GM21619 (cell line): ENCODE results near the gene CCNY.
"Not testable (repeated sequence)": the region's sequence is repeated elsewhere in the genome, so short reads cannot be mapped to it uniquely, and the experiment has no call there.

ENCODE experiments used
- ATAC-seq: cut with Tn5 transposase; IDR thresholded peaks from one replicate; pipeline ENCODE4 v1.9.1; 2021; ENCODE audit not compliant: unreplicated experiment

The CCNY gene

DNA sequence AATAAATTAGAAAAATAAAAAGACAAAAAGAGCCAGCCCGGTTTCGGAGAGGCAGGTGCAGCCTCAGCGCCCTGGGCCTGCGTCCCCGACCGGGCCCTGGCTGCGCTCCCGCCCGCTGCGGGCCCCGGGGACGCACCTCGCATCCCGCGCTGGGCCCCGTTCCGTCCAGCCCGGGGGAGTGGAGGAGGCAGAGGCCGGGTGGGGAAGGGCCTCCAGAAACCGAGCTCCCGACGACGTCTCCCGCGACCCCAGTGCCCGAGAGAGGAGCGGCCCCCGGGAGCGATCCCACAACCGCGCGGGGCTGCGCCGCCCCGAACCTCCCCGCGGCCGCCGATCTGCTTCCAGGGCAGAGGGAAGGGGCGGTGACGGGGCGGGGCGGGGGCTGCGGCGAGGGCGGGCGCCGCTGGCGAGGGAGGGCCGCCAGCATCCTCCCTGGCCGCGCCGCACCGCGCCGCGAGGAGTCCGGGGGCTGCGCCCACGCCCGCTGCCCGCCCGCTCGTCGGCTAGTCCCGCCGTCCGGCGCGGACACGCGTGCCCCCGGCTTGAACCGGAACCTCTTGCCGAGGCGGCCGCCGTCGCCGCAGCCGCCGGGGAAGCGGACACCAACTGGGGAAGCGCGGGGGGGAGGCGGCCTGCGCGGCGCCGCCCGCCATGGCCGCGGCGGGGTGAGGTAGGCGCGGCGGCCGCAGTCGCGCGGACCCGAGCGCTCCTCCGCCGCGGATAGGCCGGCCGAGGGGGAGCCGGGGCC, at the start of gene CCNY:
Gene CCNY, plus strand, starts transcription at position 426 of the 748 bp plus-strand sequence. CDS start 545 bp downstream, outside the sequence.
- peak; percentile 62 for ATAC-seq

DNA sequence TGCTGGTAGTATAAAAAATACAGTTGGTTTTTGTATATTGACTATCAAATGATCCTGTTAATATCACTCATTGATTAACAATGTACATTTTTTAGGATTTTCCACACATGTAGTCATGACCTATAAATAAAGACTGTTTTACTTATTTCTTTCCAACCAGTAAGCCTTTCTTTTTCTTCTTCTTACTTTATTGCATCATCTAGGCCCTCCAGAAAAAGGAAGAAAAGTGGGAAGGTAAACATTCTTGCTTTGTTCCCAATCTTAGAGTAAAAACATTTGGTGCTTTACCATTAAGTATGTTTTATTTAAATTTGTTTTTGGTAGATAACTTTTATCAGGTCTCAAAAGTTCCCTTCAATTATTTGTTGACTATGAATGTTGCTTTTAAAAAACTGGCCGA, 47.1 kb upstream of the CCNY start:
- no peak for ATAC-seq

DNA sequence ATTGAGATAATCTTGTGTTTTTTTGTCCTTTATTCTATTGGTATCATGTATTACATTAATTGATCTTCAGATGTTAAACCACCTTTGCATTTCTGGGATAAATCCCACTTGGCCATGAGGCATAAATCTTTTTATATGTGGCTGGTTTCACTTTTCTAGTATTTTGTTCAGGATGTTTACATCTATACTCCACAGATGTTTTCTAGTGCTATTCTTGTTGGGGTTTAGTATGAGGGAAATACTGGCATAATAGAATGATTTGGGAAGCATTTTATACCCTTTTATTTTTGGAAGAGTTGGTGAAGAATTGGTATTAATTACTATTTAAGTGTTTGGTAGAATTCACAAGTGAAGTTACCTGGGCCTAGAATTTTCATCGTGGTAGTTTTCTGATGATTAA, 41.8 kb upstream of the CCNY start:
- ATAC-seq: no peak

DNA sequence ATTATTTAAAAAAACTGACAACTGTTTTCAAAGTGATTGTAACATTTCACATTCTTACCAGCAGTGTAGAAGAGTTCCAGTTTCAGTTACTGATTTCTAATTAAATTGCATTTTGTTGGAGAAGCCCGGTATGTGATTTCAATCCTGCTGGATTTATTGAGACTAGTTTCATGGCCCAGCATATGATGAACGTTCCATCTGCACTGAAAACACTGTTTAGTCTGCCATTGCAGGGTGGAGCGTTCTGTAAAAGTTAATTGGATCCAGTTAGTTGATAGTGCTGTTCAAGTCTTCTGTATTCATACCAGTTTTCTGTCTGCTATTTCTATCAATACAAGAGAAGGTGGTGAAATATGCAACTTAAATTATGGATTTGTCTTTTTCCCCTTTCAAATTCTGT, 37.3 kb upstream of the CCNY start:
- no peak for ATAC-seq

DNA sequence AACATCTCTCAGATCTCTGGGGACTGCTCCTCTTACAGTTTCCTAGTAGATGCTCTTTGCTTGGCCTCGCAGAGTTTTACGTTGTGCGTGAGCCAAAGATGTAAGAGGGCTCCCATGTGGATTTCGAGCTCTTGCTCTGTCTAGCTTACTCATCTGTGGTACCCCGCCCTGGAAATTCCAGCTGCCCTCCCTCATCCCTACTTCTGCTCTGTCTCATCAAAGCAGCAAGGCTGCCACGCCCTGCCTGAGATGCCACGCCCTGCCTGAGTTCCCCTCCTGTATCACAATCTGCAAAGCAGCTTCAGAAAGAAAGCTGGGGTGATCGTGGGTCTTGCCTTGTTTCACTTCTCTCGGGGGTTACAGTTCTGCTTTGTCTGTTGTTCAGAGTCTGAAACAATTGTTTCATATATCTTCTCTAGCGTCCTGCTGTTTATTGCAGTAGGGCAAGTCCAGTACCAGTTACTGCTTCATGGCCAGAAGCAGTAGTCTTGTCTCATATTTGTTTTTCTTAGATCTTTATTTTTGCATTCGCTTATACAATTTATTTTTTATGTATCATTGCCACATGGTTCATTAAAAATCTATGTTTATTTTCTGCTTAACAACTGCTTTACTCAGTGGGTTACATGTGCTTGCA, 36.1 kb upstream of the CCNY start:
- peak; percentile 92 for ATAC-seq

DNA sequence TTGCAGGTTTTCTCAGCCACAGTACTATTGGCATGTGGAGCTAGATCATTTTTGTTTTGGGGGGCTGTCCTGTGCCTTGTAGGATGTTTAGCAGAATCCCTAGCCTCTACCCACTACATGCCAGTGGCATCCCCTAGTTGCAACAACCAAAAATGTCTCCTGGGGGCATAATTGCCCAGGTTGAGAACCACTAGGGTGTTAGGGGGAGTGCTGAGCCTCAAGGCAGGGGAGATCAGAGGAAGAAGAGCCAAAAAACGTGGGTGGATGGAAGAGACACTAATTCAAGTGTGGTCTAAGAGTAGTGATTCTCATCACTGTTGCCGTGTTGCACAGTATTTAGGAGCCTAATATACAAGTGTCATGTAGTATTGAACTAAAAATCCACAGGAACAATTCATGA, 31.7 kb upstream of the CCNY start:
- ATAC-seq: no peak

DNA sequence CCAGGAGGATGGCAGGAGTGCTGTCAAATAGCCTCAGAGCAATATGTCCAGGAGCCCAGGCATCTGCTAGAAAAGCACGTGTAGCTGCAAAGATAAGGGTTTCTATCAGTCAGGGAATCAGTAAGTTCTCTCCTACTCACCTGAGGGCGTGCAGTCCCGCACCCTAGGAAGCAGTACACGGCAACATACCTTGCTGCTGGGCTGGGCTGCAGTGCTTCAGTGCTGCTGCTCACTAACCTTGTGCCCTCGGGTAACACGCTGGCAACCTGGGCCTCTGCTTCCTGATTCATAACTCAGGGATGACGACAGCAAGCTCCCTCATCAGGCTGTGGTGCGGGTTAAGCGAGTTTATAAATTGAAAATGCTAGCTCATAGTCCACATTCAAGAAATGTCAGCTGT, 29.5 kb upstream of the CCNY start:
- no peak for ATAC-seq

DNA sequence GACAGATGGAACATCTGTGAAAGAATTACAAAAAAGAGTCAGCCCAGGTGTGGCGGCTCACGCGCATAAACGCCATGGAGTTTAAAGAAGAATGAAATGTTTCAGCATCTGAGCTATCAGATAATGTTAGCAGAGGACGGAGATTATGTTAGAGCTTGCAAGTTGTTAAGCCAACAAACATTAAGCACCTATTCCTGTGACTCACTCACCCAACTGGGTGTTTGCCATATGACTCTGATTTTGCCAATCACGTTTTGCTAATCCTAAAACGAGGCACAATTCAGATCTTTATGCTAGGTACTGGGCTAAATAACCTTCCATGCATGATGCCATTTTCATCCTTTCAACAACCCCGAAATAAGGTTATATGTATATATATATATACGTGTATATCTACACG, 29.0 kb upstream of the CCNY start:
- ATAC-seq: no peak

DNA sequence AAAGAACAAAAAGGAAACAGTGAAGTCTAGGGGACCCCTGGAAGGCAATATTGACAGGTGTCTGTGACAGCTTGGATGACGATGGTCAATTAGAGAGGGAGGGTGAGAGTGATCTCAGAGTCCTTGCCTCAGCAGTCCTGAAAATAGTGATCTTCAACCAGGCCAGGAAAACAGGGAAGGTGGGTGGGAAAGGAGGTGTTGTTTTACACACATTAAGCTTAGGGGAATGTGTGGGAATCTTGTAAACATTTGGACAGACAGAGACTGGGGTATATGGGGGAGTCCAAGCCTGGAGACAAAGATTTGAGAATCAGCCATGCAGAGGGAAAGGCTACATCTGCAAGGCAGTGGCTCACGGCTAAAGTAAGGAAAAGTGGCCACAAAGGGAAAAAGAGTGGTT, 27.5 kb upstream of the CCNY start:
- ATAC-seq: no peak

DNA sequence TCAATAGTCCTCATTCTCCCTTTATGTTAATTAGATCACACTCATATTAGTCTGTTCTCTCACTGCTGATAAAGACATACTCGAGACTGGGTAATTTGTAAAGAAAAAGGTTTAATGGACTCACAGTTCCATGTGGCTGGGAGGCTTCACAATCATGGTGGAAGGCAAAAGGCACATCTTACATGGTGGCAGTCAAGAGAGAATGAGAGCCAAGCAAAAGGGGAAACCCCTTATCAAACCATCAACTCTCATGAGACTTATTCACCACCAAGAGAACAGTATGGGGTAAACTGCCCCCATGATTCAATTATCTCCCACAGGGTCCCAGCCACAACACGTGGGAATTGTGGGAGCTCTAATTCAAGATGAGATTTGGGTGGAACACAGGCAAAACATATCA, 22.2 kb upstream of the CCNY start:
- not testable (repeated sequence) for ATAC-seq

DNA sequence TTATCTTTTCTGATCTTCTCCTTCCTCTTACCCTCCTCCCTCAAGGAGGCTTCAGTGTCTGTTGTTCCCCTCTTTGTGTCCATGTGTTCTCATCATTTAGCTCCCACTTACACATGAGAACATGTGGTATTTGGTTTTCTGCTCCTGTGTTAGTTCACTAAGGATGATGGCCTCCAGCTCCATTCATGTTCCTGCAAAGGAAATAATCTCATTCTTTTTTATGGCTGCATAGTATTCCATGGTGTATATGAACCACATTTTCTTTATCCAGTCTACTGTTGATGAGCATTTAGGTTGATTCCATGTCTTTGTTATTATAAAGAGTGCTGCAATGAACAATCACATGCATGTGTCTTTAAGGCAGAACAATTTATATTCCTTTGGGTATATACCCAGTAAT, 21.1 kb upstream of the CCNY start:
- ATAC-seq: not testable (repeated sequence)

DNA sequence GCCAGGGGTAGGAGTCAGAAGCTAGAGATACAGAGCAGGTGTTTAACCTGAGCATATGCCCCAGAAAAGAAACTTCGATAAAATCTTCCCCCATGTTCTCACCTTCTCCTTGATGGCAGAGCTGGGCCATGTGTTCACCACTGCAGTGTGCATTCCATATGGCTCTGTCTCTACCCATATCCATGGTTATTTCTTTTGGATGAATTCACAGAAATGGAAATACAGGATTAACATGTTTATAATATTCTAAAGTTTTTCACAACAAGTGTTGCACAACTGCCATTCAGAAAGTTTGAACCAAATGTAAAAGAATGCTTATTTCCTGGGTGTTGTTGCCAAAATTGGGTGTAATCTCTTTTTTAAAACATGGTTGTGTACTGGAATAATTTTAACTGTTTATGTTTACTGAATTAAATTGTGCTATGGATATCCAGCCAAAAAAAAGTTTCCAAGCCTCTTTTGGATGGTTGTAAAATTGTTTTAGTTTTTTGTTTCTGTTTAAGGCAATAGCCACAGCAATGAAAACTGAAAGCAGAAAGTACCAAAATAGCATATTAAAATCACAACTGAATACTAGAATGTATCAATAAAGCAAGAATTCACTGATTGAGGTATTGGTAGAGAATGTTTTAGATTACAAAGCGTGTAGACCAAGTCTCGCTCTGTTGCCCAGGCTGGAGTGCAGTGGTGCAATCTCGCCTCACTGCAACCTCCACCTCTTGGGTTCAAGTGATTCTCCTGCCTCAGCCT, 19.9 kb upstream of the CCNY start:
- peak; percentile 54 for ATAC-seq

DNA sequence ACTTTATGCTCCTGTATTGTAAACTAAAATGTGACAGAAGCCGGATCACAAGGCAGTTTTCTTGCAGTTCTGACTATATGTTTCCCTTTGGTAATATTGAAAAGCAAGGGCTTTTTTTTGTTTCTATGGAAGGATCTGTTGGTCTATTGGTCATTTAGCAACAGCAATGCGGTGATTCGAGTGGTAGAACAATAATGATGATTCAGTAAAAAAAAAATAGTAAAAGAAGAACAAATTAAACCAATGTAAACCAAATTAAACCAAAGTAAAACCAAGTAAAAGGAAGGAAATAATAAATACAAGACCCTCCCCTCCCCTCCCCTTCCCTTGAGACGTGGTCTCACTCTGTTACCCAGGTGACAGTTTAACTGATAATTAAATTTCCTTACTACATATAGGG, 17.8 kb upstream of the CCNY start:
- no peak for ATAC-seq

DNA sequence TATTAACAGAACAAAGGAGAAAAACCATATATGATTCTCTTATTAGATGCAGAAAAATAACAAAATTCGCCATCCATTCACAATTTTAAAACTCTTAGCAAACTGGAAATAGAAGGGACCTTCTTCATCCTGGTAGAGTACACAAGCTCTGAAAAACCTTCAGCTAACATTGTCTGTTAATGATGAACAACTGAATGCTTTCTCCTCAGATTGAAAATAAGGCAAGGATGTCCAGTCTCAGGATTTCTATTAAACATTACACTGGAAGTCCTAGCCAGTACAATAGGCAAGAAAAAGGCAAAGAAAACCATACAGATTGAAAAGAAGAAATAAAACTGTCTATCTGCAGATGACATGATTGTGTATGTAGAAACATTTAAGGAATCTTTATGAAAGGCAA, 16.0 kb upstream of the CCNY start:
- no peak for ATAC-seq

DNA sequence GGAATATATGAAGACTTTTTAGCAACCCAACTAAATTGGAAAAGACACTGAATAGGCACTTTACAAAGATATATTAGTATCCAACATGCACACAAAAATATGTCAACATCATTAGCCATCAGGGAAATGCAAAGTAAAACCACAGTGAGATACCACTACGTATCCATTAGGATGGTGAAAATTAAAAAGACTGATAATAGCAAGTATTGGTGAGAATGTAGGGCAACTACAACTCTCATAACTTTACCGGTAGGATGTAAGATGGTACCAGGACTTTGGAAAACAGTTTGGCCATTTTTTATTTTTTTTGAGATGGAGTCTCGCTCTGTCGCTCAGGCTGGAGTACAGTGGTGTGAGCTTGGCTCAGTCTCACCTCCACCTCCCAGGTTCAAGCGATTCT, 13.7 kb upstream of the CCNY start:
- no peak for ATAC-seq

DNA sequence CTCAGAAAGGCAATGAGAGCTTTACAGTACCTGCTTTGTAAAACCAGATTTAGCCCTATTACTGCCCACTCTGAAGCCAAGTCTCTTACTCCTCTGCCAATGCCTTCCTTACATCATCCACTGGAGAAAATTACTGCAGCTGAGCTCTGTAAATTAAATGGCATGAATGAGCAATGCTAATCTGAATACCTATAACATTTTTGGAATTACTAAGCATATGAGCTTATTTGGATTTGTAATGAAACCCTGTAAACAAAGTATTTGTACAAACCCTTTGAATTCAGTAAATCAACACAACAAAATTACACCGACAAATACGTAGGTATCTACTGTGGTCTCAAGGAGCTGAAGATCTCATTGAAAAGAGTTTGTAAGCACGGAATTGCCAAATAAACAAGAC, 12.1 kb upstream of the CCNY start:
- ATAC-seq: no peak

DNA sequence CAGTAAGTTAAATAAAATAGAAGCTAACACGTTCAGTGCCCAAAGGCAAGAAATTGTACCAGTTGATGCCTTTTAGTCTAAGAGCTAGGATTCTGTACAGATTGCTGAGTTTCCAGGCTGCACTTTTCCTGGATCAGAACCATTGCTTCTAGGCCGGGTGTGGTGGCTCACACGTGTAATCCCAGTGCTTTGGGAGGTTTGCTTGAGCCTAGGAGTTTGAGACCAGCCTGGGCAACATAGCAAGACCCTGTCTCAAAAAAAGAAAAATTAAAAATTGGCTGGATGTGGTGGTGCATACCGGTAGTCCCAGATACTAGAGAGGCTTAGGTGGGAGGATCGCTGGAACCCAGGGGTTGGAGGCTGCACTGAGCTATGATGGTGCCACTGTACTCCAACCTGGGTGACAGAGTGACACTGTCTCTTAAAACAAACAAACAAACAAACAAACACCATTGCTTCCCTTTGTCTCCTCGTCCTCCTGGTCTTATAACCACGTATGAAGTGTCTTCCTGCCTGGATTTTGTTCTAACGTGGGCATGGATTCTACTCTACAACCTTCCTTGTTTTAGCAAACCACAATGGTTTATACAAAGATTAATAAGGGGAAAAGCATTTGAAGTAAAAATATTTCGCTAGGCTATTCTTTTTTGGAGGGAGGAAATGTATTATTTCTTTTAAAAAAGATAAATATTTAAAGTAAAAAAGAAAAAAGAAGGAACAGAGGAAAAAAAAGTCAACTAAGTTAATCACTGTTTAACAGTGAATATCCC, 9.7 kb upstream of the CCNY start:
- no peak for ATAC-seq

DNA sequence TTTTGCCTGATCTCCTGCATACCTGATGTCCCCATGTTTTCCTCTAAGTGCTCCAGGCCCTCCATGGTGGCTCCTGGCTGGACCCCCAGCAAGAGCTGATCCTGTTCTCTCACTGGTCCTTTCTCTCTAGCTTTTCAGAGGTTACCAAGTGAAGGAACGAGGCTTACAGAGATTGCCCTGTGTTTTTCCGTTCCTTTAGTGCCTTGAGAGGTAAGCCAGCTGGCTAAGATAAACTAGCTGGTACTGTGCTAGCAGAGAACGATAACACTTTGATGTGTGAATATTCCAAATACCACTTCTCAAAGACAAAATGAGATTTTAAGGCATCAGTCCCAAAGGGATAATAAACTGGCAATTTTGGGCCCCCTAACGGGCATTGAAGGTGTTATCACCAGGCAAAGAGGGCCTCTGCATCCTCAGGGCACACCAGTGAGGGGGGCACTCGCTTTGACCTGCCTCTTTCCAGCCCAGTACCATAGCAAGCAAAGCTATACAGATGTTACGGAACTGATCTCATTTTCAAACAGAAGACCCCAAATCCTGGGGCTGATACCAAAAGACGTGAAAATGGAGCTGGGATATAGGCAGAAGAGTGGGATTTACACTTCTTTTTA, 8.4 kb upstream of the CCNY start:
- ATAC-seq: no peak

DNA sequence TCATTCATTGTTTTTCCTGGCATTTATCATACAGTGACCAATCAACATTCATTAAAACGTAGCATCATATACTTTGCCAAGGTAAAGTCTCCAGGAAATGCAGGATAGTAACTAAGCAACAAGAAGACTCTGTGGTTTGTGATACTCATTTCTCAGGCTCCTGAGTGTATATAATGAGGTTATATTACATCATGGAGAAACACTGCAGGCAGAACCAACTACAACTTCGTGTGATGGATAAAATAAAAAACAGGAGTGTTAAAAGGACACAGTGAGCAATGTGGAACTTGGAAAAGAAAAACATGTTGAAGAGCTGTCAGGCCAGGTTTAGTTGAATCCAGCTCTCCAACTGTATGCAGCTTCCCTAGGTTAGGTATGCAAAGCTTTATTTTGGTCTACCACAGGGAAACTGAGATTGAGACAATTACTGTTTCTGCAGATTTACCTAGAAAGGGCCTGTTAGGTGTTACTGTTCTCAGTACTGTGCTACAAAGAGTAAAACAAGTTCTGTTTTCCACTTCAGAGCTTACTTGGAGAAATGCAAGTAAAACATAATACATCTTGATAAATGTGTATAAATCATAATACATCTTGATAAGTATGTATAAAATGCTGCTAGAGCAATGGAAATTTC, 7.8 kb upstream of the CCNY start:
- ATAC-seq: no peak

DNA sequence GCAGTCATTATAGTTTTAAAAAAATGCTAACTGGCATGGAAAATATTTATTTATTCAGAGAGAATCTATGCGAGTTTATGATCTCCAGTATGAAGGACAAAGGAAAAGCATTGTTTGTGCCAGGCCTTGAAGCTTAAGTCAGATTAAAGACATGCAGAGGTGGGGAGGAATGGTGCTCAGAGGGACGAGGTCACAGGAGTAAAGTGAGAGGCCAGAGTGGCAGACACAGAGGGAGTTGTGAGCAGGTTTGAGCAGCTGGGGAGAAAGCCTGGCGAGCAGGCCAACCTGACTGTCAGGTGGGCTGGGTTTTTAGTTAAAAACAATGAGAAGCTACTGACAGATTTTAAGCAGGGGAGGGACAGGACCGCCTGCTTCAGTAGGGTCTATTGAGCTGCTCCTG, 6.8 kb upstream of the CCNY start:
- ATAC-seq: no peak
